Right atrium auricular region (tissue), 2 donors: ENCODE results near the gene PLIN4. TPM values are rescaled to one million over a fixed set of nuclear protein-coding genes. Genes with fewer than 3 reads are reported as not detected.

Source experiments
- DNase-seq: peaks from one replicate; pipeline ENCODE4 v3.0.0-alpha.2; 2019; ENCODE audit warnings: low spot score
- H3K27ac ChIP-seq, 2 donors: fragments of 200-600 bp; sonication (generic); 1 replicate in 1 of 2; 2 replicates in 1 of 2; pipeline ENCODE4 v1.5.1; 2016 to 2019
- H3K27me3 ChIP-seq, 2 donors: fragments of 200-600 bp; sonication (generic); one replicate each; pipeline versions ENCODE4 v1.5.1 to v1.6.0; 2017 to 2019
- H3K36me3 ChIP-seq: fragments of 200-600 bp; sonication (generic); one replicate; pipeline ENCODE4 v1.5.1; 2016
- H3K4me1 ChIP-seq, 2 donors: fragments of 200-600 bp; sonication (generic); one replicate each; pipeline versions ENCODE4 v1.5.1 to v1.6.0; 2017 to 2019
- H3K4me3 ChIP-seq, 2 donors: fragments of 200-600 bp; sonication (generic); 1 replicate in 1 of 2; 2 replicates in 1 of 2; pipeline ENCODE4 v1.5.1; 2017 to 2019; ENCODE audit warnings: mild to moderate bottlenecking in 1 of 2, moderate library complexity in 1 of 2
- H3K9me3 ChIP-seq, 2 donors: fragments of 200-600 bp; sonication (generic); one replicate each; pipeline ENCODE4 v1.5.1; 2019
- CTCF ChIP-seq, 2 donors: fragments of 200-600 bp; sonication (generic); IDR thresholded peaks; one replicate each; pipeline ENCODE4 v1.5.1; 2019; ENCODE audit warnings: antibody characterized with exemption in 2 of 2
- total RNA-seq, 2 donors: library from RNA; depleted of rRNA; stranded (reverse); fragments of >200 nt; gene quantifications; one replicate each; pipeline ENCODE4 v1.1.0, GENCODE V29; 2016

Gene PLIN4
- total RNA-seq, 2 donors from 2014 or later = 104 to 156 TPM

- Histone ChIP-seq H3K4me3 (no peak within 1 kb of the TSS), H3K4me1 (peaks cover 0 to 26% of the 10 kb centered on the region in 2 donors)
- no peak for DNase-seq
Measured at GRCh38 chr19:4539693-4540581, 21.7 kb upstream of the PLIN4 start, which contains the start of gene LRG1. LRG1 (minus strand) TSS chr19:4540036; CDS start chr19:4540013, 23 bp downstream.

GRCh38 chr19:4539169-4539692 is 20.9 kb upstream of the PLIN4 start:
- DNase-seq = no peak
- H3K27ac ChIP-seq = no peak overlapping the region
- H3K4me1 ChIP-seq = peaks cover 0 to 33% of the 10 kb centered on the region in 2 donors
- no peaks in the 10 kb centered on the region for H3K36me3 ChIP-seq
- peaks cover 5 to 8% of the 10 kb centered on the region in 2 donors for H3K9me3 ChIP-seq
- no peak overlapping the region for H3K4me3 ChIP-seq
- TF ChIP-seq CTCF (IDR thresholded peaks at IDR 0.05) = no peak
- no peaks in the 10 kb centered on the region for H3K27me3 ChIP-seq

More at GRCh38 chr19:4539693-4540581, 21.7 kb upstream of the PLIN4 start, which contains the start of gene LRG1:
- no peak within 1 kb of the TSS for H3K27ac ChIP-seq
- H3K27me3 ChIP-seq = no peaks in the 10 kb centered on the region
- no peak for TF ChIP-seq CTCF (IDR thresholded peaks at IDR 0.05)
- H3K36me3 ChIP-seq = no peaks in the 10 kb centered on the region
- peaks cover 5 to 8% of the 10 kb centered on the region in 2 donors for H3K9me3 ChIP-seq

- TF ChIP-seq CTCF (IDR thresholded peaks at IDR 0.05) = no peak
- H3K9me3 ChIP-seq = peaks cover 5 to 8% of the 10 kb centered on the region in 2 donors
- H3K4me3 ChIP-seq = no peak overlapping the region
- H3K27me3 ChIP-seq = no peaks in the 10 kb centered on the region
- H3K4me1 ChIP-seq = peaks cover 0 to 39% of the 10 kb centered on the region in 2 donors
- no peak overlapping the region for H3K27ac ChIP-seq
- no peaks in the 10 kb centered on the region for H3K36me3 ChIP-seq
- DNase-seq = no peak
Measured at GRCh38 chr19:4538601-4538954, 20.3 kb upstream of the PLIN4 start.

- Histone ChIP-seq H3K27ac (no peak overlapping the region), H3K27me3 (no peaks in the 10 kb centered on the region), H3K9me3 (peaks cover 5 to 8% of the 10 kb centered on the region in 2 donors), H3K36me3 (no peaks in the 10 kb centered on the region), H3K4me1 (peaks cover 0 to 39% of the 10 kb centered on the region in 2 donors), H3K4me3 (no peak overlapping the region)
- no peak for DNase-seq
- no peak for TF ChIP-seq CTCF (IDR thresholded peaks at IDR 0.05)
Measured at GRCh38 chr19:4537953-4538600, 19.8 kb upstream of the PLIN4 start.

GRCh38 chr19:4536798-4537197 is 18.5 kb upstream of the PLIN4 start:
- Histone ChIP-seq H3K4me1 (peaks cover 0 to 39% of the 10 kb centered on the region in 2 donors), H3K36me3 (no peaks in the 10 kb centered on the region), H3K27me3 (no peaks in the 10 kb centered on the region), H3K4me3 (no peak overlapping the region), H3K27ac (peak overlapping the region in 1 of 2 donors; percentile 35), H3K9me3 (peaks cover 5 to 8% of the 10 kb centered on the region in 2 donors)
- DNase-seq = no peak
- no peak for TF ChIP-seq CTCF (IDR thresholded peaks at IDR 0.05)
